Upper lobe of left lung (tissue), 4 donors: ENCODE measurements around the gene SPATA24.

Experiments used
- EP300 ChIP-seq, 4 donors: sonication (generic); formaldehyde crosslinking; IDR thresholded peaks; one replicate each; pipeline ENCODE4 v1.5.1; 2017; ENCODE audit warnings: antibody characterized with exemption in 4 of 4, control low read depth in 2 of 4
- POLR2A ChIP-seq, 4 donors: fragments of 450-650 bp; IDR thresholded peaks; one replicate each; pipeline ENCODE4 v1.5.1; 2016 to 2017; ENCODE audit warnings: antibody characterized with exemption in 4 of 4, mild to moderate bottlenecking in 2 of 4
- POLR2AphosphoS5 ChIP-seq, 2 donors: sonication (generic); formaldehyde crosslinking; IDR thresholded peaks; one replicate each; pipeline ENCODE4 v1.5.1; 2017; ENCODE audit warnings: antibody characterized with exemption in 2 of 2
- TF ChIP-seq, protein P1 (sequence below), 6 experiments: fragments of 450-650 bp in 4 of 6; fragments of 200-600 bp in 2 of 6; sonication (generic) in 2 of 6; IDR thresholded peaks; one replicate each; pipeline ENCODE4 v1.5.1; 2016 to 2019; ENCODE audit warnings: antibody characterized with exemption in 6 of 6

DNA sequence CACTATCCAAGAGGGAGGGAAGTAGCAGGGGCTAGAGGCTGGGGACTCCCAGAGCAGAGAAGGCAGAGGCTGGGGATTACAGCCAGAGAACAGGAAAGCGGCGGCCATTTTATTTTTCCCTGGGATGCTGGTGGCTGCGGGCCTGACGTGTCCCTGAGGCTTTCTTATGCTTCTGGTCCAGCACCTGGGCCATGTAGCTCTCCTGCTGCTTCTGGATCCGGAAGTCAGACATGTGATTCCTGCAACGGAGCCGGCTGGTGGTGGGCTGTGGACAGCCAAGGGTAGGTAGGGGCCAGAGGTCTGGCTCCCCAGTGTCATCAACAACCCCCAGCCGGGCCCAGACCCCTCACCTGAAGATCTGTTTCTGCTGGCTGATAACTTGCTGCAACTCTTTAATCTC lies 7.2 kb downstream of the SPATA24 start:
- TF ChIP-seq, protein P1, sequence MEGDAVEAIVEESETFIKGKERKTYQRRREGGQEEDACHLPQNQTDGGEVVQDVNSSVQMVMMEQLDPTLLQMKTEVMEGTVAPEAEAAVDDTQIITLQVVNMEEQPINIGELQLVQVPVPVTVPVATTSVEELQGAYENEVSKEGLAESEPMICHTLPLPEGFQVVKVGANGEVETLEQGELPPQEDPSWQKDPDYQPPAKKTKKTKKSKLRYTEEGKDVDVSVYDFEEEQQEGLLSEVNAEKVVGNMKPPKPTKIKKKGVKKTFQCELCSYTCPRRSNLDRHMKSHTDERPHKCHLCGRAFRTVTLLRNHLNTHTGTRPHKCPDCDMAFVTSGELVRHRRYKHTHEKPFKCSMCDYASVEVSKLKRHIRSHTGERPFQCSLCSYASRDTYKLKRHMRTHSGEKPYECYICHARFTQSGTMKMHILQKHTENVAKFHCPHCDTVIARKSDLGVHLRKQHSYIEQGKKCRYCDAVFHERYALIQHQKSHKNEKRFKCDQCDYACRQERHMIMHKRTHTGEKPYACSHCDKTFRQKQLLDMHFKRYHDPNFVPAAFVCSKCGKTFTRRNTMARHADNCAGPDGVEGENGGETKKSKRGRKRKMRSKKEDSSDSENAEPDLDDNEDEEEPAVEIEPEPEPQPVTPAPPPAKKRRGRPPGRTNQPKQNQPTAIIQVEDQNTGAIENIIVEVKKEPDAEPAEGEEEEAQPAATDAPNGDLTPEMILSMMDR (IDR thresholded peaks at IDR 0.05) = no peak
- TF ChIP-seq EP300 (IDR thresholded peaks at IDR 0.05) = no peak
- no peak for TF ChIP-seq POLR2AphosphoS5 (IDR thresholded peaks at IDR 0.05)
- no peak for TF ChIP-seq POLR2A (IDR thresholded peaks at IDR 0.05)
